Measurements from ENCODE around the gene CFAP52.
"Not testable (repeated sequence)": the region's sequence is repeated elsewhere in the genome, so short reads cannot be mapped to it uniquely, and the experiment has no call there.

Gene CFAP52

GRCh38 chr17:9611557-9611956 is 35.1 kb downstream of the CFAP52 start:
- no peaks in the 10 kb centered on the region for H3K9me3 ChIP-seq (ENCODE audit: control insufficient read depth, insufficient read depth, low read length)
- no peak overlapping the region for H3K4me3 ChIP-seq (ENCODE audit: low read depth, low read length)
- no peak overlapping the region for H3K27ac ChIP-seq (ENCODE audit: low read depth, low read length)
- H3K4me1 ChIP-seq (ENCODE audit: control insufficient read depth, insufficient read depth, low read length): no peaks in the 10 kb centered on the region
- H3K27me3 ChIP-seq (ENCODE audit: control insufficient read depth, insufficient read depth, low read length): no peaks in the 10 kb centered on the region
- H3K9ac ChIP-seq (ENCODE audit: low read depth, low read length): no peak overlapping the region
- no peaks in the 10 kb centered on the region for H3K36me3 ChIP-seq (ENCODE audit: control insufficient read depth, insufficient read depth, low read length)

DNA sequence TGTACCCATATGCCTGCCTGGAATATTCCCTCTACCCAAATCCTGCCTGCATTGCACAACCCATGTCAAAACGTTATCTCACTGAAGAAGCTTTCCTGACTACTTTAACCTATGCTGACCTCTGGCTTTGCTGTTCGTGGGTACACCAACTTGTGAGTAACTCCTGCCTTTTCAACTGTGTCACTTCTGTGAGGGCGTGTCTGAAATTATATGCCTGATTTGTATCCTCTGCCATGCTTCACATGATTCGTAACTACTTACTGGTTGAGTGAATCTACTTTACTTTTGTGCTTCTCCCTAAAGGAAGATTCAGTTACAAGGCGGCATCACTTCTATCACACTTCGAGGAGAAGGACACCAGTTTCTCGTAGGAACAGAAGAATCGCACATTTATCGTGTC is 35.6 kb downstream of the CFAP52 start:
- Histone ChIP-seq H3K4me3 (ENCODE audit: low read depth, low read length) (no peak overlapping the region), H3K9me3 (ENCODE audit: control insufficient read depth, insufficient read depth, low read length) (no peaks in the 10 kb centered on the region), H3K36me3 (ENCODE audit: control insufficient read depth, insufficient read depth, low read length) (no peaks in the 10 kb centered on the region), H3K4me1 (ENCODE audit: control insufficient read depth, insufficient read depth, low read length) (no peaks in the 10 kb centered on the region), H3K27ac (ENCODE audit: low read depth, low read length) (no peak overlapping the region), H3K27me3 (ENCODE audit: control insufficient read depth, insufficient read depth, low read length) (no peaks in the 10 kb centered on the region), H3K9ac (ENCODE audit: low read depth, low read length) (no peak overlapping the region)

GRCh38 chr17:9615486-9615885 is 39.0 kb downstream of the CFAP52 start:
- Histone ChIP-seq H3K4me3 (ENCODE audit: low read depth, low read length) (no peak overlapping the region), H3K9ac (ENCODE audit: low read depth, low read length) (no peak overlapping the region), H3K9me3 (ENCODE audit: control insufficient read depth, insufficient read depth, low read length) (no peaks in the 10 kb centered on the region)

DNA sequence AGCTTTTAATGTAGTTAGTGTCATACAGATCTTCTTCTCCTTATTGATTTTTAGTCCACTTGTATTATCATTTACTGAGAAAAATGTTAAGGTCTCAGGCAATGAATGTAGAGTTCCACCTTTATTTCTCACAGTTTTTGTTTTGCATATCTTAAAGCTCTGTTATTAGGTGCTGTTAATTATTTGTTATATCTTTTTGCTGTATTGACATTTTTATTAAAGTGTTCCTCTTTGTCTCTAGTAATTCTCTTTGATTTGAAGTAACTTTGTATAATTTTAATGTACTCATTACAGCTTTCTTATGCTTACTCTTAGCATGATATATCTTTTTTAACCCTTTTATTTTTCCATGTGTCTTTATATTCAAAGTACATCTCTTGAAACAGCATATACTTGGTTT is 46.5 kb downstream of the CFAP52 start:
- Histone ChIP-seq H3K4me1 (ENCODE audit: control insufficient read depth, insufficient read depth, low read length) (no peaks in the 10 kb centered on the region), H3K36me3 (ENCODE audit: control insufficient read depth, insufficient read depth, low read length) (no peaks in the 10 kb centered on the region), H3K9ac (ENCODE audit: low read depth, low read length) (no peak overlapping the region), H3K27ac (ENCODE audit: low read depth, low read length) (no peak overlapping the region), H3K4me3 (ENCODE audit: low read depth, low read length) (no peak overlapping the region), H3K9me3 (ENCODE audit: control insufficient read depth, insufficient read depth, low read length) (peaks cover 9% of the 10 kb centered on the region; the same call in 1 of the 2 replicates), H3K27me3 (ENCODE audit: control insufficient read depth, insufficient read depth, low read length) (no peaks in the 10 kb centered on the region)

More at GRCh38 chr17:9615486-9615885, 39.0 kb downstream of the CFAP52 start:
- Histone ChIP-seq H3K27ac (ENCODE audit: low read depth, low read length) (no peak overlapping the region), H3K4me1 (ENCODE audit: control insufficient read depth, insufficient read depth, low read length) (no peaks in the 10 kb centered on the region), H3K36me3 (ENCODE audit: control insufficient read depth, insufficient read depth, low read length) (no peaks in the 10 kb centered on the region), H3K27me3 (ENCODE audit: control insufficient read depth, insufficient read depth, low read length) (no peaks in the 10 kb centered on the region)

GRCh38 chr17:9628509-9628908 is 52.1 kb downstream of the CFAP52 start:
- Histone ChIP-seq H3K27ac (ENCODE audit: low read depth, low read length) (no peak overlapping the region), H3K27me3 (ENCODE audit: control insufficient read depth, insufficient read depth, low read length) (no peaks in the 10 kb centered on the region), H3K9me3 (ENCODE audit: control insufficient read depth, insufficient read depth, low read length) (0 out of 2 replicates have a peak, but pooled peaks cover 2% of the 10 kb centered on the region), H3K4me3 (ENCODE audit: low read depth, low read length) (no peak overlapping the region), H3K4me1 (ENCODE audit: control insufficient read depth, insufficient read depth, low read length) (no peaks in the 10 kb centered on the region), H3K9ac (ENCODE audit: low read depth, low read length) (no peak overlapping the region), H3K36me3 (ENCODE audit: control insufficient read depth, insufficient read depth, low read length) (no peaks in the 10 kb centered on the region)

DNA sequence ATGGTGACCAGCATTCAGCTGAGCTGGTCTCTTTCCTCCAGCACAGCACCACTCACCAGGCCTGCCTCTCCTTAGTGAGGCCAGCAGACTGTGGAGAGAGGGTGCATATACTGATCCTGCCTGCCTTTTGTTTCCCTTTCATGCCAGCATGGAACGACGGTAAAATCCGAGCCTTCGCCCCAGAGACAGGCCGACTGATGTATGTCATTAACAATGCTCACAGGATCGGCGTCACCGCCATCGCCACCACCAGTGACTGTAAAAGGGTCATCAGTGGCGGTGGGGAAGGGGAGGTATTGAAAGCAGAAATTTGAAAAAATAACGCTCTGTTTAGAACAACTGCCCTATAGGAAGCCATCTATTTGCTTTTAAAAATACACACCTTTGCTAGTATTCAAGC is 56.3 kb downstream of the CFAP52 start:
- Histone ChIP-seq H3K36me3 (ENCODE audit: control insufficient read depth, insufficient read depth, low read length) (no peaks in the 10 kb centered on the region), H3K4me3 (ENCODE audit: low read depth, low read length) (no peak overlapping the region), H3K9ac (ENCODE audit: low read depth, low read length) (no peak overlapping the region)

DNA sequence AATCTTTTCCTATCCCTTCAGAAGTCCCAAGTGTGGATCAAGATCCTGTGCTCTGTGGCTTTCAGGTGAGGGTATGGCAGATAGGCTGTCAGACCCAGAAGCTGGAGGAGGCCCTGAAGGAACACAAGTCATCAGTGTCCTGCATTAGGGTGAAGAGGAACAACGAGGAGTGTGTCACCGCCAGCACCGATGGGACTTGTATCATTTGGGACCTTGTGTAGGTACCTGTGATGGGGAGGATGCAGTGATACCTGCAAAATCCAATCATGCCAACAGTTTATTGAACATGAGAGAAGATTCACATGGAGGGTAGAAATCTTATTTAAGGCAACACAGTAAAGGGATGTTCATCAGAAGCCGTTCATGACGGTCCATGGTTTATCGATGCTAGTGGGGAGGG is 58.9 kb downstream of the CFAP52 start:
- H3K9me3 ChIP-seq (ENCODE audit: control insufficient read depth, insufficient read depth, low read length): no peaks in the 10 kb centered on the region
- H3K36me3 ChIP-seq (ENCODE audit: control insufficient read depth, insufficient read depth, low read length): no peaks in the 10 kb centered on the region
- no peak overlapping the region for H3K27ac ChIP-seq (ENCODE audit: low read depth, low read length)

More for the DNA sequence above, 56.3 kb downstream of the CFAP52 start:
- H3K9me3 ChIP-seq (ENCODE audit: control insufficient read depth, insufficient read depth, low read length): no peaks in the 10 kb centered on the region
- H3K27me3 ChIP-seq (ENCODE audit: control insufficient read depth, insufficient read depth, low read length): no peaks in the 10 kb centered on the region; the same call in 1 of the 2 replicates
- H3K27ac ChIP-seq (ENCODE audit: low read depth, low read length): no peak overlapping the region
- no peaks in the 10 kb centered on the region for H3K4me1 ChIP-seq (ENCODE audit: control insufficient read depth, insufficient read depth, low read length)

DNA sequence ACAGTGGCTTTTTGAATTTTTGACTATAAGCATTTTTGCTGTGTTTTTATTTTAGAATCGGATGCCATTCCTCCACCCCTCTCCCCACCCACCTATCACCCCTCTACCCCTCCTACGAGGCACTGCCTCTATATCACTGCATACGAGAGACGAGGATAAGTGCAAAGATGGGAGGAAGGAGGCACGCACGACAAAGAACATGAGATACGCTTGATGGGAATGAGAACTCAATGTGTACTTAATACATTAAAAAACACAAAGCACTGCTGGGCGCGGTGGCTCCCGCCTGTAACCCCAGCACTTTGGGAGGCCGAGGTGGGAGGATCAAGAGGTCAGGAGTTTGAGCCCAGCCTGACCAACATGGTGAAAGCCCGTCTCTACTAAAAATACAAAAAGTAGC is 60.1 kb downstream of the CFAP52 start:
- no peak overlapping the region for H3K4me3 ChIP-seq (ENCODE audit: low read depth, low read length)
- H3K27me3 ChIP-seq (ENCODE audit: control insufficient read depth, insufficient read depth, low read length): no peaks in the 10 kb centered on the region; the same call in 1 of the 2 replicates
- H3K9me3 ChIP-seq (ENCODE audit: control insufficient read depth, insufficient read depth, low read length): no peaks in the 10 kb centered on the region
- H3K36me3 ChIP-seq (ENCODE audit: control insufficient read depth, insufficient read depth, low read length): no peaks in the 10 kb centered on the region
- H3K27ac ChIP-seq (ENCODE audit: low read depth, low read length): no peak overlapping the region
- H3K4me1 ChIP-seq (ENCODE audit: control insufficient read depth, insufficient read depth, low read length): no peaks in the 10 kb centered on the region
- H3K9ac ChIP-seq (ENCODE audit: low read depth, low read length): no peak overlapping the region

More for the DNA sequence above, 58.9 kb downstream of the CFAP52 start:
- Histone ChIP-seq H3K4me1 (ENCODE audit: control insufficient read depth, insufficient read depth, low read length) (no peaks in the 10 kb centered on the region), H3K4me3 (ENCODE audit: low read depth, low read length) (no peak overlapping the region), H3K27me3 (ENCODE audit: control insufficient read depth, insufficient read depth, low read length) (no peaks in the 10 kb centered on the region; the same call in 1 of the 2 replicates), H3K9ac (ENCODE audit: low read depth, low read length) (no peak overlapping the region)

GRCh38 chr17:9640388-9640787 is 63.9 kb downstream of the CFAP52 start:
- not testable (repeated sequence) for H3K9me3 ChIP-seq (ENCODE audit: control insufficient read depth, insufficient read depth, low read length); H3K9ac ChIP-seq (ENCODE audit: low read depth, low read length); H3K27me3 ChIP-seq (ENCODE audit: control insufficient read depth, insufficient read depth, low read length); H3K27ac ChIP-seq (ENCODE audit: low read depth, low read length); H3K36me3 ChIP-seq (ENCODE audit: control insufficient read depth, insufficient read depth, low read length); H3K4me3 ChIP-seq (ENCODE audit: low read depth, low read length); H3K4me1 ChIP-seq (ENCODE audit: control insufficient read depth, insufficient read depth, low read length)

DNA sequence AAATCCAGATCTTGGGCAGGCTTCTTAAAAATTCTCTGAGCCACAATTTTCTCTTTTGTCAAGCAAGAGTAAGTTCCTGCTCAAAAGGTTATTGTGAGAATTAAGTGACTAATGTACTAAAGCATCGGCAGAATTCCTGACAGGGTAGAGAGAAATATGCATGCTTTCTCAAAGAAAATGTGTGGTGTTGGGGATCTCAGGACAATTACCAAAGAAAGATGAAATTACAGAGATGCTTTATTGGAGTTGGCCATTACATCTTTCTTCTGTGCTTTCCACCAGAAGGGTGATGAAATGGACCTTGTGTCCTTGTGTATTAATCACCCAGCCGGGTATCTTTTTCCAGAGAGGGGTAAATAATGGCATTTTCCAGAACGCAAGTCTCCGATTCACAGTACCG is 67.2 kb downstream of the CFAP52 start:
- peaks cover 14% of the 10 kb centered on the region for H3K27me3 ChIP-seq (ENCODE audit: control insufficient read depth, insufficient read depth, low read length)
- H3K4me1 ChIP-seq (ENCODE audit: control insufficient read depth, insufficient read depth, low read length): peaks cover 16% of the 10 kb centered on the region
- H3K27ac ChIP-seq (ENCODE audit: low read depth, low read length): no peak overlapping the region
- H3K4me3 ChIP-seq (ENCODE audit: low read depth, low read length): no peak overlapping the region
- H3K9ac ChIP-seq (ENCODE audit: low read depth, low read length): no peak overlapping the region
- H3K36me3 ChIP-seq (ENCODE audit: control insufficient read depth, insufficient read depth, low read length): no peaks in the 10 kb centered on the region
- no peaks in the 10 kb centered on the region for H3K9me3 ChIP-seq (ENCODE audit: control insufficient read depth, insufficient read depth, low read length)

- Histone ChIP-seq H3K27ac (ENCODE audit: low read depth, low read length) (peak within 1 kb of the TSS; percentile 72), H3K36me3 (ENCODE audit: control insufficient read depth, insufficient read depth, low read length) (no peaks in the 10 kb centered on the region), H3K4me1 (ENCODE audit: control insufficient read depth, insufficient read depth, low read length) (peaks cover 20% of the 10 kb centered on the region), H3K27me3 (ENCODE audit: control insufficient read depth, insufficient read depth, low read length) (peaks cover 14% of the 10 kb centered on the region), H3K9ac (ENCODE audit: low read depth, low read length) (peak within 1 kb of the TSS; percentile 50), H3K9me3 (ENCODE audit: control insufficient read depth, insufficient read depth, low read length) (no peaks in the 10 kb centered on the region), H3K4me3 (ENCODE audit: low read depth, low read length) (peak within 1 kb of the TSS; percentile 84)
Observed at GRCh38 chr17:9644910-9645751, 68.7 kb downstream of the CFAP52 start, which contains the start of gene USP43. Gene USP43 (plus strand): TSS chr17:9645517. CDS start chr17:9645633, 116 bp downstream.

Measured in HUES48 (cell line).